GM12878 (cell line): ENCODE measurements around the gene FILIP1L. TPM values are rescaled to one million over a fixed set of nuclear protein-coding genes. Genes with fewer than 3 reads are reported as not detected.

Experiments used
- ATAC-seq: fragments of 200-7000 bp; cut with Tn5 transposase; 3 replicates; pipeline ENCODE4 v1.9.1; 2020; ENCODE audit warnings: mild to moderate bottlenecking, moderate library complexity
- BruUV-seq: library from RNA; stranded (reverse); fragments of 400-500 nt; replicated peaks from 2 replicates; lab custom pipeline; 2021; lab: Mats Ljungman, UMichigan
- CTCF ChIA-PET: fragments of 300-600 bp; sonication (Branson Sonifier 250); formaldehyde crosslinking; extraction: SDS; loops from one replicate; lab custom pipeline; 2021; ENCODE audit warnings: inconsistent platforms; lab: Yijun Ruan, JAX
- POLR2A ChIA-PET: fragments of 350-600 bp; formaldehyde crosslinking; extraction: SDS; loops from one replicate; lab custom pipeline; 2021; ENCODE audit warnings: inconsistent platforms; lab: Charles Lee
- RAD21 ChIA-PET: fragments of 300-600 bp; sonication (Branson Sonifier 250); formaldehyde crosslinking; loops from one replicate; lab custom pipeline; 2023; ENCODE audit warnings: antibody characterized with exemption; ENCODE audit not compliant: unreplicated experiment; lab: Charles Lee
- SMC1A ChIA-PET: fragments of 300-600 bp; sonication (Branson Sonifier 250); formaldehyde crosslinking; loops from one replicate; lab custom pipeline; 2023; ENCODE audit not compliant: unreplicated experiment, uncharacterized antibody; lab: Charles Lee
- DNase-seq: peaks from one replicate; pipeline ENCODE4 v3.0.0-alpha.2; 2011; ENCODE audit warnings: low read depth, low spot score
- FAIRE-seq: peaks from 3 replicates; lab custom pipeline; 2011; peaks lifted over from hg19 to GRCh38; lab: Jason Lieb, UNC
- H2AFZ ChIP-seq: 2 replicates; pipeline ENCODE4 v1.6.0; 2011; ENCODE audit warnings: low read depth, low read length, control low read depth; ENCODE audit not compliant: control insufficient read depth
- H3K27ac ChIP-seq: 2 replicates; pipeline ENCODE4 v1.5.1; 2011; ENCODE audit warnings: control low read depth; ENCODE audit not compliant: control insufficient read depth, insufficient read depth
- H3K27me3 ChIP-seq, 2 experiments: replicated peaks in 1 of 2; 2 replicates each; pipeline versions ENCODE4 v1.6.0 to v1.6.1; 2011; ENCODE audit warnings: low read length in 1 of 2; ENCODE audit not compliant: control insufficient read depth in 2 of 2, insufficient read depth in 2 of 2
- H3K36me3 ChIP-seq, 2 experiments: 2 replicates each; pipeline ENCODE4 v1.5.1; 2011; ENCODE audit warnings: low read length in 1 of 2; ENCODE audit not compliant: control insufficient read depth in 2 of 2, insufficient read depth in 2 of 2
- H3K4me1 ChIP-seq: 2 replicates; pipeline ENCODE4 v1.6.1; 2011; ENCODE audit warnings: mild to moderate bottlenecking, low read length, moderate library complexity, mixed read lengths; ENCODE audit not compliant: control insufficient read depth, insufficient read depth
- H3K4me2 ChIP-seq: 2 replicates; pipeline ENCODE4 v1.6.0; 2011; ENCODE audit warnings: control low read depth; ENCODE audit not compliant: control insufficient read depth, insufficient read depth
- H3K4me3 ChIP-seq: fragments of 200-600 bp; sonication (generic); 2 replicates; pipeline ENCODE4 v1.5.1; 2016
- H3K79me2 ChIP-seq: 2 replicates; pipeline ENCODE4 v1.6.0; 2011; ENCODE audit warnings: low read length; ENCODE audit not compliant: control insufficient read depth, insufficient read depth
- H3K9ac ChIP-seq: 2 replicates; pipeline ENCODE4 v1.8.0; 2011; ENCODE audit warnings: low read length, control low read depth, mixed read lengths; ENCODE audit not compliant: control insufficient read depth, insufficient read depth
- H3K9me3 ChIP-seq: replicated peaks from 3 replicates; pipeline ENCODE4 v1.5.1; 2011; ENCODE audit warnings: mild to moderate bottlenecking, low read length; ENCODE audit not compliant: control insufficient read depth, insufficient read depth
- H4K20me1 ChIP-seq: 2 replicates; pipeline ENCODE4 v1.6.0; 2011; ENCODE audit not compliant: control insufficient read depth, insufficient read depth
- CHD2 ChIP-seq: IDR thresholded peaks from 2 replicates; pipeline ENCODE4 v1.6.1; 2011; ENCODE audit warnings: low read depth, low read length, improper control_type of control experiment, borderline replicate concordance
- CREM ChIP-seq: IDR thresholded peaks from 2 replicates; pipeline ENCODE4 v1.6.1; 2014; ENCODE audit warnings: antibody characterized with exemption, low read depth
- MTA2 ChIP-seq: fragments of 450-650 bp; IDR thresholded peaks from 2 replicates; pipeline ENCODE4 v1.6.1; 2016; ENCODE audit warnings: low read depth, mild to moderate bottlenecking, moderate library complexity
- NFYA ChIP-seq: IDR thresholded peaks from 2 replicates; pipeline ENCODE4 v1.6.1; 2011; ENCODE audit warnings: low read depth, mild to moderate bottlenecking, low read length, improper control_type of control experiment, borderline replicate concordance
- POU2F2 ChIP-seq: IDR thresholded peaks from 3 replicates; pipeline ENCODE4 v1.6.1; 2011; ENCODE audit warnings: low read depth, mild to moderate bottlenecking, low read length, borderline replicate concordance
- RAD51 ChIP-seq: fragments of 450-650 bp; IDR thresholded peaks from 2 replicates; pipeline ENCODE4 v1.6.1; 2016; ENCODE audit warnings: moderate library complexity, mild to moderate bottlenecking, inconsistent platforms
- RB1 ChIP-seq: fragments of 450-650 bp; formaldehyde crosslinking; IDR thresholded peaks from 2 replicates; pipeline ENCODE4 v1.6.1; 2017; ENCODE audit warnings: mild to moderate bottlenecking, borderline replicate concordance
- SPI1 ChIP-seq: IDR thresholded peaks from 2 replicates; pipeline ENCODE4 v1.6.1; 2011; ENCODE audit warnings: low read depth, mild to moderate bottlenecking, low read length, moderate library complexity, borderline replicate concordance; ENCODE audit not compliant: insufficient read depth
- TARDBP ChIP-seq: IDR thresholded peaks from 2 replicates; pipeline ENCODE4 v1.6.1; 2016; ENCODE audit warnings: borderline replicate concordance
- USF2 ChIP-seq: IDR thresholded peaks from 2 replicates; pipeline ENCODE4 v1.6.1; 2011; ENCODE audit warnings: low read depth, low read length, improper control_type of control experiment, borderline replicate concordance
- ZNF274 ChIP-seq: IDR thresholded peaks from one replicate; pipeline ENCODE4 v1.8.0; 2011; ENCODE audit not compliant: insufficient read length, insufficient read depth
- WGBS: methylation state at CpG from one replicate; pipeline ENCODE4 v1.1.6; 2016; ENCODE audit warnings: low lambda C conversion rate; ENCODE audit not compliant: insufficient replicate concordance, insufficient coverage; ENCODE audit errors: missing lambda C conversion rate; 5-methylcytosine and 5-hydroxymethylcytosine counted together
- in situ Hi-C: fragments of 300-500 bp; cut with MboI; formaldehyde crosslinking; loops from 9 replicates; pipeline ENCODE4 v1.14.3; 2018; ENCODE audit warnings: mixed read lengths
- intact Hi-C: fragments of 100-400 bp; cut with micrococcal nuclease; formaldehyde crosslinking; loops from one replicate; pipeline ENCODE4 v1.14.2; 2022; ENCODE audit not compliant: unreplicated experiment
- polyA plus RNA-seq, 11 experiments: library from polyadenylated mRNA; depleted of rRNA in 4 of 11; unstranded in 6 of 11; stranded (reverse) in 5 of 11; fragments of >200 nt; fragmentation: Nextera tagmentation in 4 of 11; fragmentation: Illumina TruSeq in 1 of 11; extraction: Ambion mirVana in 4 of 11; extraction: Trizol in 1 of 11; gene quantifications; 1 replicate in 1 of 11; 2 replicates in 10 of 11; pipeline versions ENCODE4 v1.2.1 to v1.2.3, GENCODE V29; 2011 to 2016; ENCODE audit warnings: inconsistent platforms in 2 of 11, missing spikeins in 2 of 11, low read depth in 1 of 11
- total RNA-seq, 4 experiments: library from RNA; depleted of rRNA in 3 of 4; stranded (reverse); fragments of >200 nt in 3 of 4; fragmentation: Illumina TruSeq in 1 of 4; extraction: Trizol in 1 of 4; gene quantifications; 2 replicates each; pipeline versions ENCODE4 v1.2.1 to v1.2.3, GENCODE V29; 2013 to 2021
- TF ChIP-seq, protein P1 (sequence below): IDR thresholded peaks from 2 replicates; pipeline ENCODE4 v1.6.1; 2012; ENCODE audit warnings: low read depth, low read length, improper control_type of control experiment
- TF ChIP-seq, protein P2 (sequence below): fragments of 450-650 bp; formaldehyde crosslinking; IDR thresholded peaks from 2 replicates; pipeline ENCODE4 v1.4.0; 2022; ENCODE audit warnings: mild to moderate bottlenecking, moderate library complexity
- TF ChIP-seq, protein P3 (sequence below), 3 experiments: IDR thresholded peaks in 2 of 3; conservative IDR thresholded peaks in 1 of 3; 2 replicates each; pipeline ENCODE4 v1.5.1; 2011; ENCODE audit warnings: low read depth in 3 of 3, low read length in 3 of 3, mild to moderate bottlenecking in 3 of 3, control low read depth in 2 of 3, moderate library complexity in 2 of 3, inconsistent platforms in 1 of 3, mixed read lengths in 1 of 3; ENCODE audit not compliant: control insufficient read depth in 2 of 3, insufficient read depth in 1 of 3; ENCODE audit errors: extremely low read depth in 1 of 3

Gene FILIP1L
- total and polyA plus RNA-seq, 10 of the 15 experiments (the other 5 are each of a cell fraction or from before 2014, with no cell fraction given), result 0.24 to 6.1 (median 3.5) TPM

- FAIRE-seq (no peak), DNase-seq (no peak), ATAC-seq (no peak)
- H3K27ac ChIP-seq, result no peak overlapping the region
- H3K4me3 ChIP-seq, result no peak overlapping the region
- ChIA-PET CTCF (interaction anchor here (1.1 to 3.6 kb wide), 2 partner anchors 8 to 20 kb away, joined by 3 to 14 read pairs; no protein-coding TSS in a partner anchor), SMC1A (interaction anchor here (1.6 kb wide), 1 partner anchor 17 kb away, joined by 3 read pairs; no protein-coding TSS in a partner anchor), RAD21 (no interaction called here), POLR2A (no interaction called here)
- no peak overlapping the region for H3K9ac ChIP-seq
- no peaks in the 10 kb centered on the region for H3K27me3 ChIP-seq
- intact Hi-C loops (no loop called here), in situ Hi-C loops (loop anchor here (10.0 kb wide), 1 partner anchor 63 kb away; no protein-coding TSS in a partner anchor)
- no peak overlapping the region for H2AFZ ChIP-seq
- no peaks in the 10 kb centered on the region; the same call in 2 of the 3 replicates for H3K9me3 ChIP-seq
- H3K36me3 ChIP-seq, result no peaks in the 10 kb centered on the region
- H3K4me1 ChIP-seq, result peaks cover 4% of the 10 kb centered on the region; the same call in 1 of the 2 replicates
- H3K4me2 ChIP-seq, result no peak overlapping the region
- no peaks in the 10 kb centered on the region for H4K20me1 ChIP-seq
- H3K79me2 ChIP-seq, result peaks cover 4% of the 10 kb centered on the region
- 100% methylated on average over 1 of the region's 1 CpG for WGBS
- no TSS peak for BruUV-seq
- TF ChIP-seq NFYA (no peak), TARDBP (no peak), MTA2 (no peak), RAD51 (no peak), RB1 (no peak), CHD2 (no peak), CREM (no peak), SPI1 (no peak), USF2 (no peak), POU2F2 (no peak), ZNF274 (no peak)
- TF ChIP-seq, protein P1, sequence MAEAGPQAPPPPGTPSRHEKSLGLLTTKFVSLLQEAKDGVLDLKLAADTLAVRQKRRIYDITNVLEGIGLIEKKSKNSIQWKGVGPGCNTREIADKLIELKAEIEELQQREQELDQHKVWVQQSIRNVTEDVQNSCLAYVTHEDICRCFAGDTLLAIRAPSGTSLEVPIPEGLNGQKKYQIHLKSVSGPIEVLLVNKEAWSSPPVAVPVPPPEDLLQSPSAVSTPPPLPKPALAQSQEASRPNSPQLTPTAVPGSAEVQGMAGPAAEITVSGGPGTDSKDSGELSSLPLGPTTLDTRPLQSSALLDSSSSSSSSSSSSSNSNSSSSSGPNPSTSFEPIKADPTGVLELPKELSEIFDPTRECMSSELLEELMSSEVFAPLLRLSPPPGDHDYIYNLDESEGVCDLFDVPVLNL, result no peak
- TF ChIP-seq, protein P2, sequence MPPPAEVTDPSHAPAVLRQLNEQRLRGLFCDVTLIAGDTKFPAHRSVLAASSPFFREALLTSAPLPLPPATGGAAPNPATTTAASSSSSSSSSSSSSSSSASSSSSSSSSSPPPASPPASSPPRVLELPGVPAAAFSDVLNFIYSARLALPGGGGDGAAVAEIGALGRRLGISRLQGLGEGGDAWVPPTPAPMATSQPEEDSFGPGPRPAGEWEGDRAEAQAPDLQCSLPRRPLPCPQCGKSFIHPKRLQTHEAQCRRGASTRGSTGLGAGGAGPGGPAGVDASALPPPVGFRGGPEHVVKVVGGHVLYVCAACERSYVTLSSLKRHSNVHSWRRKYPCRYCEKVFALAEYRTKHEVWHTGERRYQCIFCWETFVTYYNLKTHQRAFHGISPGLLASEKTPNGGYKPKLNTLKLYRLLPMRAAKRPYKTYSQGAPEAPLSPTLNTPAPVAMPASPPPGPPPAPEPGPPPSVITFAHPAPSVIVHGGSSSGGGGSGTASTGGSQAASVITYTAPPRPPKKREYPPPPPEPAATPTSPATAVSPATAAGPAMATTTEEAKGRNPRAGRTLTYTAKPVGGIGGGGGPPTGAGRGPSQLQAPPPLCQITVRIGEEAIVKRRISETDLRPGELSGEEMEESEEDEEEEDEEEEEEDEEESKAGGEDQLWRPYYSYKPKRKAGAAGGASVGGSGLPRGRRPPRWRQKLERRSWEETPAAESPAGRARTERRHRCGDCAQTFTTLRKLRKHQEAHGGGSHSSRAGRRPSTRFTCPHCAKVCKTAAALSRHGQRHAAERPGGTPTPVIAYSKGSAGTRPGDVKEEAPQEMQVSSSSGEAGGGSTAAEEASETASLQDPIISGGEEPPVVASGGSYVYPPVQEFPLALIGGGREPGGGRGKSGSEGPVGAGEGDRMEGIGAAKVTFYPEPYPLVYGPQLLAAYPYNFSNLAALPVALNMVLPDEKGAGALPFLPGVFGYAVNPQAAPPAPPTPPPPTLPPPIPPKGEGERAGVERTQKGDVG (CRISPR knock-in tag), result no peak
- TF ChIP-seq, protein P3, sequence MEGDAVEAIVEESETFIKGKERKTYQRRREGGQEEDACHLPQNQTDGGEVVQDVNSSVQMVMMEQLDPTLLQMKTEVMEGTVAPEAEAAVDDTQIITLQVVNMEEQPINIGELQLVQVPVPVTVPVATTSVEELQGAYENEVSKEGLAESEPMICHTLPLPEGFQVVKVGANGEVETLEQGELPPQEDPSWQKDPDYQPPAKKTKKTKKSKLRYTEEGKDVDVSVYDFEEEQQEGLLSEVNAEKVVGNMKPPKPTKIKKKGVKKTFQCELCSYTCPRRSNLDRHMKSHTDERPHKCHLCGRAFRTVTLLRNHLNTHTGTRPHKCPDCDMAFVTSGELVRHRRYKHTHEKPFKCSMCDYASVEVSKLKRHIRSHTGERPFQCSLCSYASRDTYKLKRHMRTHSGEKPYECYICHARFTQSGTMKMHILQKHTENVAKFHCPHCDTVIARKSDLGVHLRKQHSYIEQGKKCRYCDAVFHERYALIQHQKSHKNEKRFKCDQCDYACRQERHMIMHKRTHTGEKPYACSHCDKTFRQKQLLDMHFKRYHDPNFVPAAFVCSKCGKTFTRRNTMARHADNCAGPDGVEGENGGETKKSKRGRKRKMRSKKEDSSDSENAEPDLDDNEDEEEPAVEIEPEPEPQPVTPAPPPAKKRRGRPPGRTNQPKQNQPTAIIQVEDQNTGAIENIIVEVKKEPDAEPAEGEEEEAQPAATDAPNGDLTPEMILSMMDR (IDR thresholded peaks at IDR 0.05 in 2 of 3, conservative IDR thresholded peaks at IDR 0.05 in 1 of 3; ENCODE audit: control insufficient read depth in 2 of 3, extremely low read depth in 1 of 3, insufficient read depth in 1 of 3, low read depth in 3 of 3, low read length in 3 of 3), result no peak
Measured at GRCh38 chr3:99851955-99852354, 262.3 kb downstream of the FILIP1L start.
